Stimulated activated CD4-positive, alpha-beta T cell treated with anti-CD3 and anti-CD28 coated beads, Interleukin-12 subunit alpha, Interleukin-12 subunit beta, amount 100 ng/mL, for 24 hours (primary cell): ENCODE results near the gene IRF1.

ENCODE experiments used
- DNase-seq, 2 experiments: peaks; one replicate each; pipeline ENCODE4 v3.0.0-alpha.2; 2020; ENCODE audit warnings: low read depth in 2 of 2

Gene IRF1

DNA sequence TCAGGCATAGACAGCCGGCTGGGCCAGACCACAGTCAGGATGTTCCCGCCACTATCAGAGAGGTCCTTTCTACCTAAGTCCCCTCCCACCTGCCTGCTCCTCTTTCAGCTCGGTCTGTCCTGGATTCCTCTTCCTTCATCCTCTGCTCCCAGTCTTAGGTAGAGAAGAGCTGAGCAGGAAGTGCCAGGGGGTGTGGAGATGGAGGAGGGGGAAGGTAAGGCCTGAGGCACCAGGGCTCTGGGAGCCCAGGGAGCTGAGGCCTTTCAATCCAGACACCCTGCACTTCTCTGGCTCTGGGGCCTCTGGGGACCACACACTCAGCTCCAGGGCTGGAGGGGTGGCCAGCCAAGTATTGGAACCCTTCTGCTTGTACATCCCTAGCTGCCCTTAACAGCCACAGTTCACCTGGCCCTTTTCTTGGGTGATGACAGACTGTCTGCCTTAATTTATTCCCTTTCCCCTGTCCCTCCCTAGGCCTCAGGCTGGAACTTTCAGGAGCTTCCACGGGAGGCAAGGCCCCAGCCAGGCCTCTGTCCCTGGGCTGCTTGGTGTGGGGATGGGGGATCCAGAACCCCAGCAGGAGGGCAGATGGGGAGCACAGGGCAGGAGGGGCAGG lies 15.6 kb downstream of the IRF1 start:
- no peak for DNase-seq

- DNase-seq: no peak
These were observed 16.3 kb downstream of the IRF1 start for GRCh38 chr5:132474131-132474723.

DNA sequence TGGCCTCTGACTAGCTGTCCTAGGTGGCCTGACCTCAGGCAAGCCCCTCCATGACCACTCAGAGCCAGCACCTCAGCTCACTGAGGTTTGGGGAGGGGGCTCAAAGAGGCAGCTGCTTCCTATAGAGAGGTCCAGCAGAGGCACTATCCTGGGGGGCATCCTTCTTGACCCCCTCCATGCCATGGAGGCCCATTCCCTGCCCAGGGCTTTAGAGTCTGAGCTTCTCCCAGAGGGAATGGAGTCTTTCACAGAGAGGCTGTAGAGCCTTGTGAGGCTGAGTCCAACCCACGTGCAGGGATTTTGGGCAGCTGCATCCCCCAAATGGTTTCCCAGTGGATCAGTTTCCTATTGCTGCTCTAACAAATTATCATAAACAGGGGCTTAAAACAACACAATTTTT lies 16.9 kb downstream of the IRF1 start:
- no peak for DNase-seq

GRCh38 chr5:132473019-132473531 lies 17.5 kb downstream of the IRF1 start:
- peak in 1 of 2 experiments; percentile 50 for DNase-seq

DNA sequence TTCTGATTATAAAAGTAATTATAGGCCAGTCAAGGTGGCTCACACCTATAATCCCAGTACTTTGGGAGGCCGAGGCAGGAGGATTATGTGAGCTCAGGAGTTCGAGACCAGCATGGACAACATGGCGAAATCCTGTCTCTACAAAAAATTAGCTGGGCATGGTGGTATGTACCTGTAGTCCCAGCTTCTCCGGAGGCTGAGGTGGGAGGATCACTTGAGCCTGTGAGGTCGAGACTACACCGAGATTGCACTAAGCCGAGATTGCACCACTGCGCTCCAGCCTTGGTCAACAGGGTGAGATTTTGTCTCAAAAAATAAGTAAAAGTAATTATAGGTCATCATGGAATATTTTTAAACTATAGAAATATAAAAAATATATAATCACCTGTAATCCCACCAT lies 18.1 kb downstream of the IRF1 start:
- no peak for DNase-seq

DNA sequence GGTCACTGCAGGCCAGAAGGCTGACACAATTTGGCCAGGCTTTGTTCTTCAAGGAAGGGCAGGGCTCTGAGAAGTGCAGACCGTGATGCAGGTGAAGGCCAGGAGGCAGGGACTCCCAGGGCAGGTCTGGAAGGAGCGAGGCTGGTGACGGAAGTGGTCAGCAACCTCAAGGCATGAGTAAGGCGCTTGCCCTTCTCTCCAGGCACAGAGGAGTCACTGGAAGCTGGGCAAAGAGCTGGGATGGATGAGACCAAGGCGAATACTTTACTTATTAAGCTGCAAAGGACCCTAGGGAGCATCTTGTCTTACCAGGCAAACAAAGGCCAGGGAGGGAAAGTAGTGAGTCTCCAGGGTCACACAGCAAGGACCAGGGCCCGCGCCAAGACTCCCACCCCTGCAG lies 18.6 kb downstream of the IRF1 start:
- DNase-seq: no peak

GRCh38 chr5:132471151-132471907 lies 19.2 kb downstream of the IRF1 start:
- no peak for DNase-seq

- no peak for DNase-seq
These were observed 20.0 kb downstream of the IRF1 start for GRCh38 chr5:132470596-132470995.

DNA sequence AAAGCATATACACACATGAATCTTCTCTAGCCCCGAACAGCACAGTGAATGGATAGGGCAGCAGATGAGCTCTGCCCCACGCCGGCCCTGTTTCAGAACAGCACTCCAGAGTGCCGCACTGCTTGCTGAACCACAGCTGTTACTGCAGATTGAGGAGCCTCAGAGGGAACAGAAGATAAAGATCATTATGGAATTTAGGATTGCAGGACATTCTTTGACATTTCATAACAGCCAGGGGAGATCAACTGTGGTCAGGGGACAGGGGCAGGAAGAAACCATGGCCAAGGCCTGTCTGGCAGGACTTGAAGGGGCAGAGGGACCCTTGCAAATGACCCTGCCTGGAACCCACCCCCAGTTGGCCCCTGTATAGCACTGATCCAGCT lies 20.6 kb downstream of the IRF1 start:
- no peak for DNase-seq

- DNase-seq: no peak
These were observed 21.1 kb downstream of the IRF1 start for GRCh38 chr5:132469380-132470009.

DNA sequence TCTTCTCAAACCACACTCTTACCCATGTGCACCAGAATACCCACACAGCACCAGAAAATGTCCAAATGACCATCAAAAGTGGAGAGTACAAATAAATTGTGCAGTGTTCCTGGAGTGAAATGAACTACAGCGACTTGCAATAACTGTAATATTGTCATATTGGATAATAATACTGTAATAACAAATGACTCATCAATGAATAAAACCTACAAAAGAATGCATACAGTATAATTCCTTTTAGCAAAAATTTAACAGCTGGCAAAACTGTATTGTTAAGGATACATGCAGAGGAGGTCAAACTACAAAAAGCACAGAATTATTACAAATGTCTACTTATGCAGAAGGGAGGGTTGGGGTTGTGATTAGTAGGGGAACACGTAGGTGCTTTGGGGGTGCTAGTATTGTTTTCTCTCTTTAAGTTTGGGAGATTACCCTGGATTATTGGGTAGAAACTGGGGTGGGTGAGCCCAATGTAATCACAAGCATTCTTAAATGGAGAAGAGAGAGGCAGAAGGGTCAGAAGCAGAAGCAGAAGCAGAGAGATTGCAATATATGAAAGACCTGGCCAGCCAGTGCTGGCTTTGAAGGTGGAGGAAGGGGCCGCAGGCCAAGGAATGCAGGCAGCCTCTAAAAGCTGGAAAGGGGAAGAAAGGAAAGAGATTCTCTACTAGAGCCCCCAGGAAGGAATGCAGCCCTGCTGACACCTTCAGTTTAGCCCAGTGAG lies 21.8 kb downstream of the IRF1 start:
- no peak for DNase-seq

GRCh38 chr5:132467287-132467984 lies 23.1 kb downstream of the IRF1 start:
- no peak for DNase-seq

- DNase-seq: peak in 1 of 2 experiments; percentile 48
These were observed 23.9 kb downstream of the IRF1 start for GRCh38 chr5:132466433-132467286.

DNA sequence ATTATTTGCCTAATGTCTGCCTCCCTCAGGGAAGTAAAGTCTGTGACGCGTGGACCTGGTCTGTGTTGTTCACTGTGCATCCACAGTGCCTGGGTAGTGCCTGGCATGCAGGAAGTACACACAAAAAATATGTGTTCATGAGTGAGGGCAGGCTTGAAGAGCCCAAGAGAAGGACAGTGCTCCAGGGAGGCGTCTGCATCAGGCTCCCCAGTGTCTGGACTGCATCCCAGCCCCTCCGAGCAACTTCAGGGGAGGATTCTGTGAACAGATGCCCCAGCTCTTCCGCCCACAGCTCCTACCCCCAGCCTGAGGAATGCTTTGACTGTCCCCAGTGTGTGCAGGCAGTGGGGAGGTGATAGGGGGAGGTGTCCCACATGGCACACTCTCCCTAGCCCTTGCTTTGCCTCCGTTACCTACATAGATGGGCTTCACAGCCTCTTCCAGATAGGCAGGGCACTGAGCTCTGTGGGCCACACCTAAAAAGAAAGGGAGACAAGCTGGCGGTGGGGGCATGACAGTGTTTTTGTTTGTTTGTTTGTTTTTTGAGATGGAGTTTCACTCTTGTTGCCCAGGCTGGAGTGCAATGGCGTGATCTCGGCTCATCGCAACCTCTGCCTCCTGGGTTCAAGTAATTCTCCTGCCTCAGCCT lies 25.4 kb downstream of the IRF1 start:
- DNase-seq: no peak

- DNase-seq: no peak
These were observed 26.2 kb downstream of the IRF1 start for GRCh38 chr5:132464156-132464939.

GRCh38 chr5:132463811-132464155 lies 26.8 kb downstream of the IRF1 start:
- no peak for DNase-seq

DNA sequence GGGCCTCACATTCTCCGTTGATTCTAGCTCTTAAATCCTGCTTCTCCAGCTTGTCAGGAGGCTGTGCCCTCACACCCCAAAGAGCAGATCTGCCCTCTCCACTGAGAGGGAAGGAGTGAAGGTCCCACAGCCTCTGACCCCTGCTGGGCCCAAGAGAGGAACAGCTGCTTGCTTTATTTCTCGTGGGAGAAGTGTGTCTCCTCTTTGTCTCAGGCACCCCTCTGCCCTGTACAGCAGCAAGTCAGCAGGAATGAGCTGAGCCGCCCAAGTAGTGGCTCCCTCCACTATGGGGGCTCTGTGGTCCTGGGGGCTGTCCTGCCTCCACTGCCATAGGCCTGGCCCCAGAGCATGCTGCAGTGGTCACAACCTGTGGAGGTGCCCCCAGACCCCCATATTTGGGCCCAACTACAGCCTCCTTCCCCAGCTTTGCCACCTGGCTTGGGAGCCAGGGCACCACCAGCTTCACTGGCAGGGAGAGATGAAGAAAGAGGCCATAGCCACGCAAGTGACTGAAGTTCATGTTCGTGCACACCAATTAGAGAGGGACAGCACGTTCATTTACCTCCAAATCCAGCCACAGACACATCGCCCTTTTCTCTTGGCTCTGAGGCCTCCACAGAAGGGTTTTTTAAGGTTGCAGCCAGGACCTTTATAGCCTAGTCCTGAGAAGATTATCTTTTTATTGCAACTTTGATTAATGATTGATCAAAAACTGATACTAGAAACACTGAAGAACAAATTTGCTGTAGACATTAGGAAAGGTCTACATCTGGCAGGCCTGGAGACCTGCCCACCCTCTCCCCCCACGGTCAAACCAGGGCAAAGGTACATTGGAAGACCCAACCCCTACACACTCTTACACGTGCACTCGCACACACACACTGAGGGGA lies 27.5 kb downstream of the IRF1 start:
- no peak for DNase-seq

DNA sequence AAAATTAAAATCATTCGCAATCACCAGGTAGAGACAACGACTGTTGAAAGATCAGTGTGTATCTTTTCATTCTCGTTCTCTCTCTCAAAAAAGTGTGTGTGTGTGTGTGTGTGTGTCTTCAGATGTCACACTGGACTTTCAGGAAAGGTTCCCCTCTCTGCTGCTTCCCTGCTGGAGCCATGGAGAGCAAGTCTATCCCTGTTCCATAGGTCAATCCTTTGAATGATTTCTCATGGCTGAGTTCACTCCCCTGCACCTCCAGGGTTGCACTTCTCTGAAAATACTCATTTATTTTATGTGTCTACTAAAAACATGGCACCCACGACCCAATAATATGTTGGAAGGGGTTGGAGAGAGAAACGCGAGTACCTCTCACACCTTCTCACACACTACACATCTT lies 28.2 kb downstream of the IRF1 start:
- no peak for DNase-seq
